KBM-7 (cell line): Measurements from ENCODE around the gene SYTL1.

ENCODE experiments used
- DNase-seq: peaks from one replicate; pipeline ENCODE4 v3.0.0-alpha.2; 2015
- in situ Hi-C: fragments of 300-500 bp; cut with MboI; formaldehyde crosslinking; loops from 2 replicates; pipeline ENCODE4 v1.14.3; 2020; ENCODE audit warnings: low sequenced_read_pairs, low pct_unique_long_range_greater_than_20kb, mixed read lengths

Gene SYTL1

GRCh38 chr1:27316860-27317259 lies 25.0 kb upstream of the SYTL1 start:
- in situ Hi-C loops, result loop anchor here (10.0 kb wide), 1 partner anchor 58 kb away; the partner anchor contains the start of gene FCN3
- DNase-seq, result no peak

GRCh38 chr1:27318136-27318535 lies 23.7 kb upstream of the SYTL1 start:
- DNase-seq, result no peak
- in situ Hi-C loops, result loop anchor here (10.0 kb wide), 1 partner anchor 57 kb away; the partner anchor contains the start of gene FCN3

- in situ Hi-C loops, result loop anchor here (10.0 kb wide), 1 partner anchor 56 kb away; the partner anchor contains the start of gene FCN3
- DNase-seq, result no peak
These were observed 23.2 kb upstream of the SYTL1 start for GRCh38 chr1:27318596-27318995.

- peak; percentile 98 for DNase-seq
- in situ Hi-C loops, result no loop called here
These were observed 19.8 kb upstream of the SYTL1 start, which contains the start of gene TMEM222 for GRCh38 chr1:27321813-27322568. TMEM222 (plus strand) TSS chr1:27322163; CDS start chr1:27322198, 35 bp downstream.

- DNase-seq, result no peak
- in situ Hi-C loops, result no loop called here
These were observed 19.1 kb upstream of the SYTL1 start for GRCh38 chr1:27322569-27323240.

GRCh38 chr1:27325286-27325685 lies 16.5 kb upstream of the SYTL1 start:
- DNase-seq, result no peak
- in situ Hi-C loops, result no loop called here

- in situ Hi-C loops, result no loop called here
- no peak for DNase-seq
These were observed 13.9 kb upstream of the SYTL1 start for GRCh38 chr1:27327964-27328363.

GRCh38 chr1:27330786-27331185 lies 11.0 kb upstream of the SYTL1 start:
- in situ Hi-C loops, result no loop called here
- no peak for DNase-seq

- no peak for DNase-seq
- in situ Hi-C loops, result no loop called here
These were observed 10.4 kb upstream of the SYTL1 start for GRCh38 chr1:27331426-27331825.

- in situ Hi-C loops, result no loop called here
- no peak for DNase-seq
These were observed 9.9 kb upstream of the SYTL1 start for GRCh38 chr1:27331922-27332321.

- in situ Hi-C loops, result no loop called here
- DNase-seq, result peak; percentile 56
These were observed 9.1 kb upstream of the SYTL1 start for GRCh38 chr1:27332536-27333281.

- no peak for DNase-seq
- in situ Hi-C loops, result no loop called here
These were observed 8.0 kb upstream of the SYTL1 start for GRCh38 chr1:27333717-27334279.

- no peak for DNase-seq
- in situ Hi-C loops, result no loop called here
These were observed 6.1 kb upstream of the SYTL1 start for GRCh38 chr1:27335506-27336422.

GRCh38 chr1:27336756-27337155 lies 5.1 kb upstream of the SYTL1 start:
- DNase-seq, result no peak
- in situ Hi-C loops, result no loop called here

GRCh38 chr1:27338751-27339150 lies 3.1 kb upstream of the SYTL1 start:
- in situ Hi-C loops, result no loop called here
- DNase-seq, result no peak

GRCh38 chr1:27339213-27339612 lies 2.6 kb upstream of the SYTL1 start:
- in situ Hi-C loops, result no loop called here

GRCh38 chr1:27342391-27342777 lies 562 bp downstream of the SYTL1 start:
- peak; percentile 45 for DNase-seq
- in situ Hi-C loops, result no loop called here

More at GRCh38 chr1:27339213-27339612, 2.6 kb upstream of the SYTL1 start:
- DNase-seq, result no peak

GRCh38 chr1:27342778-27343638 lies 1.2 kb downstream of the SYTL1 start:
- DNase-seq, result peak; percentile 99

More at GRCh38 chr1:27342778-27343638, 1.2 kb downstream of the SYTL1 start:
- in situ Hi-C loops, result no loop called here
